CD14-positive monocyte (primary cell): Measurements from ENCODE around the gene ZBED2. TPM values are rescaled to one million over a fixed set of nuclear protein-coding genes. Genes with fewer than 3 reads are reported as not detected.

Experiments used
- DNase-seq, 3 donors: peaks; one replicate each; pipeline ENCODE4 v3.0.0-alpha.2; 2011 to 2022
- H2AFZ ChIP-seq: 2 replicates; pipeline ENCODE4 v1.6.0; 2012; ENCODE audit warnings: mild to moderate bottlenecking, low read depth, low read length, inconsistent platforms; ENCODE audit not compliant: insufficient read depth, poor library complexity, severe bottlenecking
- H3K27ac ChIP-seq, 2 donors: 1 replicate in 1 of 2; 2 replicates in 1 of 2; pipeline ENCODE4 v1.5.1; 2012 to 2013; ENCODE audit warnings: low read length in 2 of 2, control low read depth in 1 of 2, inconsistent platforms in 1 of 2, low read depth in 1 of 2, mild to moderate bottlenecking in 1 of 2
- H3K27me3 ChIP-seq, 2 donors: one replicate each; pipeline versions ENCODE4 v1.6.0 to v1.6.1; 2011 to 2013; ENCODE audit warnings: low read length in 2 of 2; ENCODE audit not compliant: control insufficient read depth in 2 of 2, insufficient read depth in 2 of 2
- H3K36me3 ChIP-seq, 2 donors: replicated peaks in 1 of 2; 1 replicate in 1 of 2; 2 replicates in 1 of 2; pipeline versions ENCODE4 v1.5.1 to v1.6.1; 2012 to 2013; ENCODE audit warnings: low read length in 2 of 2, control low read depth in 1 of 2, inconsistent platforms in 1 of 2, mild to moderate bottlenecking in 1 of 2; ENCODE audit not compliant: insufficient read depth in 2 of 2, control insufficient read depth in 1 of 2
- H3K4me1 ChIP-seq, 2 donors: 1 replicate in 1 of 2; 2 replicates in 1 of 2; pipeline versions ENCODE4 v1.5.1 to v1.6.1; 2012 to 2013; ENCODE audit warnings: low read length in 2 of 2, control low read depth in 1 of 2, inconsistent platforms in 1 of 2, mild to moderate bottlenecking in 1 of 2, moderate library complexity in 1 of 2; ENCODE audit not compliant: insufficient read depth in 2 of 2, control insufficient read depth in 1 of 2
- H3K4me2 ChIP-seq: replicated peaks from 2 replicates; pipeline ENCODE3; 2012; ENCODE audit warnings: low read length, moderate library complexity, mild to moderate bottlenecking; ENCODE audit not compliant: poor library complexity, severe bottlenecking; ENCODE audit errors: extremely low read depth
- H3K4me3 ChIP-seq, 3 experiments: fragments of 200-600 bp in 1 of 3; sonication (generic) in 1 of 3; replicated peaks in 1 of 3; 1 replicate in 2 of 3; 2 replicates in 1 of 3; pipeline ENCODE4 v1.5.1; 2011 to 2013; ENCODE audit warnings: low read length in 3 of 3, mild to moderate bottlenecking in 3 of 3, control low read depth in 2 of 3, low read depth in 2 of 3, inconsistent platforms in 1 of 3, moderate library complexity in 1 of 3
- H3K79me2 ChIP-seq: 2 replicates; pipeline ENCODE4 v1.6.0; 2012; ENCODE audit warnings: mild to moderate bottlenecking, control low read depth, inconsistent platforms, low read length, moderate library complexity; ENCODE audit not compliant: insufficient read depth
- H3K9ac ChIP-seq: 2 replicates; pipeline ENCODE4 v1.6.0; 2017; ENCODE audit warnings: low read length, mild to moderate bottlenecking; ENCODE audit not compliant: insufficient read depth, poor library complexity, severe bottlenecking
- H3K9me3 ChIP-seq, 2 donors: replicated peaks in 1 of 2; 1 replicate in 1 of 2; 2 replicates in 1 of 2; pipeline versions ENCODE4 v1.5.1 to v1.6.1; 2012 to 2013; ENCODE audit warnings: low read length in 2 of 2, control low read depth in 1 of 2; ENCODE audit not compliant: control insufficient read depth in 1 of 2, insufficient read depth in 1 of 2
- H4K20me1 ChIP-seq: 2 replicates; pipeline ENCODE4 v1.6.0; 2012; ENCODE audit warnings: mild to moderate bottlenecking, low read length, control low read depth, moderate library complexity; ENCODE audit not compliant: insufficient read depth
- H3K27ac Mint-ChIP-seq, 7 donors: one replicate each; pipeline ENCODE4 v1.8.0; 2020; ENCODE audit warnings: mild to moderate bottlenecking in 7 of 7, mixed read lengths in 7 of 7, moderate library complexity in 6 of 7, inconsistent platforms in 2 of 7
- H3K27me3 Mint-ChIP-seq, 3 donors: one replicate each; pipeline ENCODE4 v1.8.0; 2021 to 2022; ENCODE audit warnings: low read depth in 3 of 3, mild to moderate bottlenecking in 3 of 3, mixed read lengths in 3 of 3, moderate library complexity in 3 of 3, inconsistent platforms in 1 of 3
- H3K36me3 Mint-ChIP-seq, 2 donors: one replicate each; pipeline ENCODE4 v1.8.0; 2020; ENCODE audit warnings: mixed read lengths in 2 of 2, inconsistent platforms in 1 of 2, mild to moderate bottlenecking in 1 of 2
- H3K4me1 Mint-ChIP-seq: one replicate; pipeline ENCODE4 v1.8.0; 2020; ENCODE audit warnings: mild to moderate bottlenecking, mixed read lengths
- H3K4me3 Mint-ChIP-seq, 2 donors: one replicate each; pipeline ENCODE4 v1.8.0; 2020; ENCODE audit warnings: mild to moderate bottlenecking in 2 of 2, mixed read lengths in 2 of 2, moderate library complexity in 1 of 2
- H3K9me3 Mint-ChIP-seq, 7 donors: one replicate each; pipeline ENCODE4 v1.8.0; 2020 to 2022; ENCODE audit warnings: mixed read lengths in 7 of 7, mild to moderate bottlenecking in 6 of 7, moderate library complexity in 6 of 7, inconsistent platforms in 2 of 7
- WGBS: methylation state at CpG from one replicate; pipeline ENCODE4 v1.1.5; 2013; ENCODE audit warnings: missing lambda C conversion rate; ENCODE audit not compliant: insufficient coverage; 5-methylcytosine and 5-hydroxymethylcytosine counted together
- intact Hi-C, 2 donors: fragments of 100-400 bp; cut with micrococcal nuclease; formaldehyde crosslinking; loops; one replicate each; pipeline versions ENCODE4 v1.15.0 to v1.15.1; 2023
- polyA plus RNA-seq, 3 donors: library from polyadenylated mRNA; depleted of rRNA in 1 of 3; unstranded in 2 of 3; stranded (reverse) in 1 of 3; fragments of 300-500 nt in 2 of 3; fragments of >200 nt in 1 of 3; fragmentation: Illumina TruSeq in 2 of 3; gene quantifications; 1 replicate in 2 of 3; 2 replicates in 1 of 3; pipeline ENCODE4 v1.2.3, GENCODE V29; 2012 to 2021
- TF ChIP-seq, protein P1 (sequence below): fragments of 200-600 bp; IDR thresholded peaks from one replicate; pipeline ENCODE4 v1.8.0; 2022; ENCODE audit warnings: antibody characterized with exemption, mild to moderate bottlenecking

Gene ZBED2
- polyA plus RNA-seq, 3 donors, result not detected

DNA sequence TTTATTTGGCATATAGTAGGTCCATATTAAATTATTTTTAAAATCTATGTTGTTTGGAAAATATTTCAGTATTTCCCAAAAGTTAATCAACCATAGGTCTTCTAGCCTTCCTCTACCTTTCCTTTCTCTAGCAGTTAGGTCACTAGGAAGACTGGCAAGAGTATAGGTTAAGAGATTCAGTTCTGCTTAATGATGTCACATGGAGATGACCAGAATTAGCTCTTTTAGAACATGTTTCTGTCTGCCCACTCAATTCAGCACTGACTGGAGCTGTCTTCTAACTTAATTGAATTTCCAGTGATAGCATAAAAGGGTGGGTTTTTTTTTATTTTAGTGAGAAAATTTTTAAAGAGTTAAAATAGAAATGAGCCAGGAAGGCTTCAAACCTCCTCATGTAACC lies 23.8 kb upstream of the ZBED2 start:
- H3K4me3 Mint-ChIP-seq, result no peak overlapping the region
- H3K27ac Mint-ChIP-seq, result no peak overlapping the region
- intact Hi-C loops, result no loop called here

GRCh38 chr3:111617912-111618601 lies 22.9 kb upstream of the ZBED2 start:
- H3K9ac ChIP-seq, result no peak overlapping the region
- no peak overlapping the region for H3K4me3 ChIP-seq
- H3K36me3 ChIP-seq, result no peaks in the 10 kb centered on the region
- H3K79me2 ChIP-seq, result no peaks in the 10 kb centered on the region
- H3K4me1 ChIP-seq, result no peaks in the 10 kb centered on the region
- no peak overlapping the region for H3K4me3 Mint-ChIP-seq
- TF ChIP-seq, protein P1, sequence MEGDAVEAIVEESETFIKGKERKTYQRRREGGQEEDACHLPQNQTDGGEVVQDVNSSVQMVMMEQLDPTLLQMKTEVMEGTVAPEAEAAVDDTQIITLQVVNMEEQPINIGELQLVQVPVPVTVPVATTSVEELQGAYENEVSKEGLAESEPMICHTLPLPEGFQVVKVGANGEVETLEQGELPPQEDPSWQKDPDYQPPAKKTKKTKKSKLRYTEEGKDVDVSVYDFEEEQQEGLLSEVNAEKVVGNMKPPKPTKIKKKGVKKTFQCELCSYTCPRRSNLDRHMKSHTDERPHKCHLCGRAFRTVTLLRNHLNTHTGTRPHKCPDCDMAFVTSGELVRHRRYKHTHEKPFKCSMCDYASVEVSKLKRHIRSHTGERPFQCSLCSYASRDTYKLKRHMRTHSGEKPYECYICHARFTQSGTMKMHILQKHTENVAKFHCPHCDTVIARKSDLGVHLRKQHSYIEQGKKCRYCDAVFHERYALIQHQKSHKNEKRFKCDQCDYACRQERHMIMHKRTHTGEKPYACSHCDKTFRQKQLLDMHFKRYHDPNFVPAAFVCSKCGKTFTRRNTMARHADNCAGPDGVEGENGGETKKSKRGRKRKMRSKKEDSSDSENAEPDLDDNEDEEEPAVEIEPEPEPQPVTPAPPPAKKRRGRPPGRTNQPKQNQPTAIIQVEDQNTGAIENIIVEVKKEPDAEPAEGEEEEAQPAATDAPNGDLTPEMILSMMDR, result no peak
- H4K20me1 ChIP-seq, result no peaks in the 10 kb centered on the region
- no peaks in the 10 kb centered on the region for H3K27me3 ChIP-seq
- no peaks in the 10 kb centered on the region for H3K36me3 Mint-ChIP-seq
- peaks cover 3% of the 10 kb centered on the region for H3K4me1 Mint-ChIP-seq
- no peak overlapping the region for H3K27ac Mint-ChIP-seq
- no peak overlapping the region for H2AFZ ChIP-seq
- no peak for DNase-seq
- H3K27me3 Mint-ChIP-seq, result peaks cover 0 to 2% (median 0%) of the 10 kb centered on the region in 3 donors
- H3K9me3 ChIP-seq, result peaks cover 0 to 18% of the 10 kb centered on the region in 2 donors
- H3K4me2 ChIP-seq, result no peak overlapping the region
- H3K9me3 Mint-ChIP-seq, result peaks cover 5 to 15% (median 9%) of the 10 kb centered on the region in 7 donors
- intact Hi-C loops, result no loop called here
- no peak overlapping the region for H3K27ac ChIP-seq
- 86% methylated on average over 3 of the region's 5 CpGs for WGBS

More for the DNA sequence above, 23.8 kb upstream of the ZBED2 start:
- Histone ChIP-seq H3K4me2 (no peak overlapping the region), H4K20me1 (no peaks in the 10 kb centered on the region), H3K4me3 (no peak overlapping the region), H3K9ac (no peak overlapping the region), H3K27me3 (no peaks in the 10 kb centered on the region), H3K27ac (no peak overlapping the region), H3K79me2 (no peaks in the 10 kb centered on the region), H3K9me3 (peaks cover 0 to 18% of the 10 kb centered on the region in 2 donors), H2AFZ (no peak overlapping the region), H3K36me3 (no peaks in the 10 kb centered on the region), H3K4me1 (no peaks in the 10 kb centered on the region)
- H3K36me3 Mint-ChIP-seq, result no peaks in the 10 kb centered on the region
- peaks cover 3% of the 10 kb centered on the region for H3K4me1 Mint-ChIP-seq
- H3K9me3 Mint-ChIP-seq, result peaks cover 5 to 15% (median 9%) of the 10 kb centered on the region in 7 donors
- no peak for DNase-seq
- peaks cover 0 to 2% (median 0%) of the 10 kb centered on the region in 3 donors for H3K27me3 Mint-ChIP-seq
- TF ChIP-seq, protein P1, result no peak
